CD8-positive, alpha-beta memory T cell (primary cell): Measurements from ENCODE around the gene HIGD1B. TPM values are rescaled to one million over a fixed set of nuclear protein-coding genes. Genes with fewer than 3 reads are reported as not detected.
A peak's percentile ranks its signal among the peaks of the same experiment; 100 is the strongest.

Experiments
- CTCF ChIA-PET: fragments of 350-600 bp; sonication (Branson Sonifier 250); formaldehyde crosslinking; loops from one replicate; lab custom pipeline; 2021; ENCODE audit warnings: antibody characterized with exemption; lab: Charles Lee
- POLR2A ChIA-PET: fragments of 350-600 bp; sonication (Branson Sonifier 250); formaldehyde crosslinking; loops from one replicate; lab custom pipeline; 2021; ENCODE audit warnings: antibody characterized with exemption; lab: Charles Lee
- DNase-seq, 5 donors: peaks; one replicate each; pipeline versions ENCODE4 v3.0.0 to v3.0.0-alpha.2; 2020 to 2022; ENCODE audit warnings: mixed read lengths in 1 of 5
- H3K27ac ChIP-seq: one replicate; pipeline ENCODE4 v1.7.0; 2013; ENCODE audit warnings: low read depth, mild to moderate bottlenecking, low read length, moderate library complexity
- H3K27me3 ChIP-seq: 2 replicates; pipeline ENCODE4 v1.7.0; 2013; ENCODE audit warnings: low read length, mild to moderate bottlenecking; ENCODE audit not compliant: insufficient read depth, poor library complexity, severe bottlenecking
- H3K36me3 ChIP-seq: 2 replicates; pipeline ENCODE4 v1.7.0; 2013; ENCODE audit warnings: mild to moderate bottlenecking, low read length, moderate library complexity; ENCODE audit not compliant: insufficient read depth
- H3K4me1 ChIP-seq: 2 replicates; pipeline ENCODE4 v1.7.0; 2013; ENCODE audit warnings: mild to moderate bottlenecking, low read length, moderate library complexity; ENCODE audit not compliant: insufficient read depth
- H3K4me3 ChIP-seq: 2 replicates; pipeline ENCODE4 v1.7.0; 2013; ENCODE audit warnings: mild to moderate bottlenecking, low read length
- H3K9me3 ChIP-seq: 2 replicates; pipeline ENCODE4 v1.7.0; 2013; ENCODE audit warnings: mild to moderate bottlenecking, low read length
- H3K27ac Mint-ChIP-seq, 8 donors: one replicate each; pipeline ENCODE4 v1.8.0; 2020 to 2021; ENCODE audit warnings: mixed read lengths in 8 of 8, mild to moderate bottlenecking in 6 of 8, inconsistent platforms in 3 of 8, moderate library complexity in 3 of 8
- H3K27me3 Mint-ChIP-seq, 2 donors: one replicate each; pipeline ENCODE4 v1.8.0; 2020 to 2021; ENCODE audit warnings: mixed read lengths in 2 of 2, mild to moderate bottlenecking in 1 of 2, moderate library complexity in 1 of 2
- H3K36me3 Mint-ChIP-seq, 3 donors: one replicate each; pipeline ENCODE4 v1.8.0; 2020 to 2021; ENCODE audit warnings: mixed read lengths in 3 of 3, inconsistent platforms in 1 of 3, mild to moderate bottlenecking in 1 of 3
- H3K4me1 Mint-ChIP-seq, 3 donors: one replicate each; pipeline ENCODE4 v1.8.0; 2020 to 2021; ENCODE audit warnings: mixed read lengths in 3 of 3, inconsistent platforms in 1 of 3, mild to moderate bottlenecking in 1 of 3
- H3K4me3 Mint-ChIP-seq, 7 donors: one replicate each; pipeline ENCODE4 v1.8.0; 2020 to 2021; ENCODE audit warnings: mixed read lengths in 7 of 7, mild to moderate bottlenecking in 6 of 7, moderate library complexity in 4 of 7, inconsistent platforms in 2 of 7
- H3K9me3 Mint-ChIP-seq, 5 donors: one replicate each; pipeline ENCODE4 v1.8.0; 2020 to 2022; ENCODE audit warnings: mixed read lengths in 5 of 5, mild to moderate bottlenecking in 3 of 5, moderate library complexity in 2 of 5, inconsistent platforms in 1 of 5
- polyA plus RNA-seq: library from polyadenylated mRNA; unstranded; fragments of 300-500 nt; fragmentation: Illumina TruSeq; gene quantifications from one replicate; pipeline ENCODE4 v1.2.3, GENCODE V29; 2021
- total RNA-seq, 2 experiments: library from RNA; stranded (reverse); gene quantifications; one replicate each; pipeline ENCODE4 v1.2.3, GENCODE V29; 2021

HIGD1B gene
- total and polyA plus RNA-seq, 3 experiments from 2014 or later, result 0.56 TPM; not detected in 2

DNA sequence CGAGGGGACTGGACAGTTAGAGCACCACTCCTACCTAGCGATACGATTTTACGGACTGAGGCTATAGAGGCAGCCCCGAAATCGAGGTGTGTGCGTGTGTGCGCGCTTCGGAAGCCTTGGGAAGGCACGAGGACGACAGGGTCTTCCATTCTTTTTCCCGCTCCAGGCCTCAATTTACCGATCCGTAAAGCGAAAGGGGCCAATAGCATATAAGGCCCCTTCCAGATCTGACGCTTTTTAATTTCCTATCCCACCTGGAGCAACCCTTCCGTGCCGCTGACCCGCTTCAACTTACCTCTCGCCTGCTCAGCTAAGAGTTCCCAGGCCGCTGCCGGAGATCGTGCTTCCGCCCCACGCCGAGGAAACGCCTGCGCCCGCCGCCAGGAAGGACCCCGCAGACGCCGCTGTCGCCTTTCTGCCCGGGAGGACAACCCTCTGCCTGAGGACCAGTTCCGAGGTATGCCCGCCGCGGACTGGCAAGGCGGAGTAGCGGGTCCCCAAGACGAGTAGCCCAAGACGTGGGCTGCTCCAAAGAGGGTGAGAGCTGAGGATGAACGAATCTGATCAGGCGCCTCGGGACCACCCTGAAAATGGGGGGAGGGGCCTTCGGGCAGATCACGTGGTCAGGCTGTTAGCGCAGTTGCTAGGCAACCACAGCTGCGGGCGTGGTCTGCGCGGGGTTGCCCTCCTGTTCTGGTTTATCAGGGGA is 51.5 kb downstream of the HIGD1B start, which contains the start of gene EFTUD2:
Gene EFTUD2, minus strand, starts transcription at position 372 of the 709 bp plus-strand sequence. CDS start 4,924 bp downstream, outside the sequence.
- Histone ChIP-seq H3K27ac (peak within 1 kb of the TSS; percentile 99), H3K4me1 (peaks cover 21% of the 10 kb centered on the region), H3K27me3 (no peaks in the 10 kb centered on the region), H3K9me3 (no peaks in the 10 kb centered on the region), H3K4me3 (peak within 1 kb of the TSS; percentile 95), H3K36me3 (peaks cover 4% of the 10 kb centered on the region)
- Mint-ChIP-seq H3K27me3 (peaks cover 0 to 4% of the 10 kb centered on the region in 2 donors), H3K27ac (peak within 1 kb of the TSS; percentile 99 to 100 (median 100)), H3K36me3 (peaks cover 3 to 28% (median 5%) of the 10 kb centered on the region in 3 donors), H3K4me3 (peak within 1 kb of the TSS; percentile 88 to 99 (median 96)), H3K9me3 (no peaks in the 10 kb centered on the region), H3K4me1 (peaks cover 25 to 40% (median 35%) of the 10 kb centered on the region in 3 donors)
- CTCF ChIA-PET, result interaction anchor here (1.0 to 2.0 kb wide), 4 partner anchors 12 to 123 kb away, joined by 3 to 6 read pairs (median 4); no protein-coding TSS in a partner anchor
- POLR2A ChIA-PET, result interaction anchor here (1.3 to 1.7 kb wide), 3 partner anchors 120 to 250 kb away, joined by 4 to 7 read pairs (median 5); partner anchors contain the start of gene HEXIM1
- peak; percentile 89 to 96 (median 96) for DNase-seq

Other genes starting within 250 kb of the HIGD1B start
- gene MEIOC, start 191.4 kb upstream of the HIGD1B start, total RNA-seq, result under 1 TPM; 0.16 to 0.31 TPM
- gene MEIOC, start 191.4 kb upstream of the HIGD1B start, polyA plus RNA-seq, result 0.09 TPM
- 10 to 100 TPM; 30.6 to 30.9 TPM for gene CCDC43, start 158.1 kb upstream of the HIGD1B start, total RNA-seq
- gene CCDC43, start 158.1 kb upstream of the HIGD1B start, polyA plus RNA-seq, result 13.0 TPM
- gene DBF4B, start 139.2 kb upstream of the HIGD1B start, total RNA-seq, result 10 to 100 TPM; 15.2 to 16.1 TPM
- gene DBF4B, start 139.2 kb upstream of the HIGD1B start, polyA plus RNA-seq, result 0.75 TPM
- gene ADAM11, start 88.9 kb upstream of the HIGD1B start, total RNA-seq, result under 1 TPM; 0.35 to 0.71 TPM
- gene ADAM11, start 88.9 kb upstream of the HIGD1B start, polyA plus RNA-seq, result not detected
- 10 to 100 TPM in 1 of 2 experiments, 1 to 10 TPM in 1; 9.4 to 10.2 TPM for gene GJC1, start 17.6 kb upstream of the HIGD1B start, total RNA-seq
- gene GJC1, start 17.6 kb upstream of the HIGD1B start, polyA plus RNA-seq, result not detected
- 100 to 1,000 TPM; 229 to 241 TPM for gene EFTUD2, start 51.6 kb downstream of the HIGD1B start, total RNA-seq
- gene EFTUD2, start 51.6 kb downstream of the HIGD1B start, polyA plus RNA-seq, result 77.6 TPM
- gene GFAP, start 67.6 kb downstream of the HIGD1B start, total RNA-seq, result not detected
- gene GFAP, start 67.6 kb downstream of the HIGD1B start, polyA plus RNA-seq, result not detected
- 10 to 100 TPM; 27.1 to 28.3 TPM for gene KIF18B, start 99.9 kb downstream of the HIGD1B start, total RNA-seq
- gene KIF18B, start 99.9 kb downstream of the HIGD1B start, polyA plus RNA-seq, result 0.10 TPM
- gene C1QL1, start 120.4 kb downstream of the HIGD1B start, total RNA-seq, result not detected
- not detected for gene C1QL1, start 120.4 kb downstream of the HIGD1B start, polyA plus RNA-seq
- gene DCAKD, start 203.7 kb downstream of the HIGD1B start, total RNA-seq, result 10 to 100 TPM; 31.3 to 32.5 TPM
- 17.6 TPM for gene DCAKD, start 203.7 kb downstream of the HIGD1B start, polyA plus RNA-seq
- gene NMT1, start 213.4 kb downstream of the HIGD1B start, total RNA-seq, result 100 to 1,000 TPM; 189 to 198 TPM
- 82.0 TPM for gene NMT1, start 213.4 kb downstream of the HIGD1B start, polyA plus RNA-seq